A673 (cell line): ENCODE measurements around the gene FKBP4. TPM values are rescaled to one million over a fixed set of nuclear protein-coding genes. Genes with fewer than 3 reads are reported as not detected.
A peak's percentile ranks its signal among the peaks of the same experiment; 100 is the strongest.

Experiments used
- Bru-seq: library from RNA; stranded (reverse); fragments of 400-500 nt; gene quantifications from one replicate; lab custom pipeline; 2021; lab: Mats Ljungman, UMichigan
- BruChase-seq, 2 experiments: library from RNA; stranded (reverse); fragments of 400-500 nt; gene quantifications; one replicate each; lab custom pipeline; 2021; lab: Mats Ljungman, UMichigan
- BruUV-seq: library from RNA; stranded (reverse); fragments of 400-500 nt; replicated peaks from 2 replicates; lab custom pipeline; 2021; lab: Mats Ljungman, UMichigan
- CTCF ChIA-PET: fragments of 300-600 bp; sonication (Branson Sonifier 250); formaldehyde crosslinking; loops from one replicate; lab custom pipeline; 2022; ENCODE audit warnings: antibody characterized with exemption; lab: Charles Lee
- POLR2A ChIA-PET: fragments of 300-600 bp; sonication (Branson Sonifier 250); formaldehyde crosslinking; loops from one replicate; lab custom pipeline; 2022; ENCODE audit warnings: antibody characterized with exemption; ENCODE audit not compliant: low non-redundant PET; lab: Charles Lee
- DNase-seq: peaks from one replicate; pipeline ENCODE4 v3.0.0-alpha.2; 2015; ENCODE audit warnings: low spot score
- H3K27ac ChIP-seq: fragments of 200-600 bp; sonication (generic); 2 replicates; pipeline ENCODE4 v1.5.1; 2016; ENCODE audit warnings: mixed run types, low read depth, mild to moderate bottlenecking, mixed read lengths, antibody characterized with exemption, low read length; ENCODE audit not compliant: poor library complexity, severe bottlenecking
- H3K27me3 ChIP-seq: fragments of 200-600 bp; sonication (generic); replicated peaks from 2 replicates; pipeline ENCODE4 v1.6.1; 2017; ENCODE audit warnings: mixed run types, low read depth, mild to moderate bottlenecking, mixed read lengths, antibody characterized with exemption, low read length; ENCODE audit not compliant: insufficient read depth, poor library complexity
- H3K36me3 ChIP-seq: fragments of 200-600 bp; sonication (generic); 2 replicates; pipeline ENCODE4 v1.6.1; 2016; ENCODE audit warnings: mixed run types, mild to moderate bottlenecking, mixed read lengths, antibody characterized with exemption, low read length; ENCODE audit not compliant: insufficient read depth, poor library complexity, severe bottlenecking
- H3K4me1 ChIP-seq: fragments of 200-600 bp; sonication (generic); 2 replicates; pipeline ENCODE4 v1.6.1; 2017; ENCODE audit warnings: mixed run types, mild to moderate bottlenecking, mixed read lengths, antibody characterized with exemption, low read length; ENCODE audit not compliant: insufficient read depth, poor library complexity, severe bottlenecking
- H3K4me3 ChIP-seq: fragments of 200-600 bp; sonication (generic); 2 replicates; pipeline ENCODE4 v1.5.1; 2016; ENCODE audit warnings: low read depth, mixed run types, mild to moderate bottlenecking, mixed read lengths, low read length; ENCODE audit not compliant: poor library complexity, severe bottlenecking
- H3K9me3 ChIP-seq: fragments of 200-600 bp; sonication (generic); 2 replicates; pipeline ENCODE4 v1.6.1; 2016; ENCODE audit warnings: mixed run types, low read depth, mild to moderate bottlenecking, mixed read lengths, antibody characterized with exemption, low read length; ENCODE audit not compliant: poor library complexity, severe bottlenecking
- CTCF ChIP-seq: fragments of 300-800, 200-600 bp; sonication (generic); conservative IDR thresholded peaks from 2 replicates; pipeline ENCODE4 v1.5.1; 2017; ENCODE audit warnings: low read depth, mild to moderate bottlenecking, antibody characterized with exemption, low read length, moderate library complexity, mixed read lengths
- EZH2 ChIP-seq: fragments of 200-600 bp; sonication (generic); IDR thresholded peaks from 2 replicates; pipeline ENCODE4 v1.6.1; 2017; ENCODE audit warnings: borderline replicate concordance, low read depth, mild to moderate bottlenecking, mixed read lengths, antibody characterized with exemption, low read length; ENCODE audit not compliant: poor library complexity, severe bottlenecking
- intact Hi-C: fragments of 100-400 bp; cut with micrococcal nuclease; formaldehyde crosslinking; loops from one replicate; pipeline ENCODE4 v1.10.0; 2022; ENCODE audit not compliant: unreplicated experiment
- long read RNA-seq: library from polyadenylated mRNA; stranded (forward); transcript quantifications from one replicate; pipeline ENCODE4 v2.0.0, GENCODE V29; 2022
- total RNA-seq: library from RNA; stranded (reverse); gene quantifications from 2 replicates; pipeline ENCODE4 v1.2.3, GENCODE V29; 2021

Gene FKBP4
- total RNA-seq, result 187 and 196 TPM in 2 replicates
- percentile 81 among the genes with signal in this experiment for Bru-seq, nascent RNA
- BruChase-seq, experiment 1, labeled RNA remaining after a 2-hour chase, result percentile 86 among the genes with signal in this experiment
- percentile 95 among the genes with signal in this experiment for BruChase-seq, experiment 2, labeled RNA remaining after a 6-hour chase
- long read RNA-seq, transcript FKBP4-201 (10 exons, 3,732 nt), result major isoform, 372 of 428 reads
- long read RNA-seq, partial matches to known transcripts, result 26 of 428 reads
- long read RNA-seq, other reads (novel, unspliced or antisense), result 30 of 428 reads

GRCh38 chr12:2794736-2795289, at the start of gene FKBP4:
Gene FKBP4 (plus strand): TSS chr12:2794970. CDS start chr12:2795140, 170 bp downstream.
- H3K4me1 ChIP-seq, result peaks cover 15% of the 10 kb centered on the region
- peaks cover 34% of the 10 kb centered on the region for H3K36me3 ChIP-seq
- intact Hi-C loops, result no loop called here
- ChIA-PET CTCF (no interaction called here), POLR2A (no interaction called here)
- no peaks in the 10 kb centered on the region for H3K9me3 ChIP-seq
- no TSS peak for BruUV-seq
- no peaks in the 10 kb centered on the region for H3K27me3 ChIP-seq
- peak; percentile 88 for DNase-seq
- peak within 1 kb of the TSS; percentile 69 for H3K27ac ChIP-seq
- TF ChIP-seq CTCF, result no peak
- TF ChIP-seq EZH2, result no peak
- H3K4me3 ChIP-seq, result peak within 1 kb of the TSS; percentile 87

- intact Hi-C loops, result no loop called here
- CTCF ChIA-PET, result interaction anchor here (0.7 kb wide), 1 partner anchor 39 kb away, joined by 3 read pairs; no protein-coding TSS in a partner anchor
- H3K27me3 ChIP-seq, result peaks cover 33% of the 10 kb centered on the region
- POLR2A ChIA-PET, result no interaction called here
- no peaks in the 10 kb centered on the region for H3K36me3 ChIP-seq
- H3K4me1 ChIP-seq, result no peaks in the 10 kb centered on the region
- TF ChIP-seq CTCF, result no peak
- TF ChIP-seq EZH2, result no peak
- no peaks in the 10 kb centered on the region for H3K9me3 ChIP-seq
- H3K27ac ChIP-seq, result no peak overlapping the region
- no peak overlapping the region for H3K4me3 ChIP-seq
- no TSS peak for BruUV-seq
- no peak for DNase-seq
These were observed 49.1 kb upstream of the FKBP4 start for GRCh38 chr12:2745655-2746054.

GRCh38 chr12:2749580-2749979, 45.2 kb upstream of the FKBP4 start:
- Histone ChIP-seq H3K4me3 (no peak overlapping the region), H3K36me3 (no peaks in the 10 kb centered on the region), H3K4me1 (no peaks in the 10 kb centered on the region), H3K27ac (no peak overlapping the region), H3K9me3 (no peaks in the 10 kb centered on the region), H3K27me3 (peaks cover 50% of the 10 kb centered on the region)
- TF ChIP-seq CTCF (no peak), EZH2 (no peak)
- ChIA-PET CTCF (no interaction called here), POLR2A (no interaction called here)
- BruUV-seq, result no TSS peak
- no peak for DNase-seq
- intact Hi-C loops, result no loop called here
